GM18907 (cell line): ENCODE results near the gene HIC1.
"Not testable (repeated sequence)": the region's sequence is repeated elsewhere in the genome, so short reads cannot be mapped to it uniquely, and the experiment has no call there.

Experiments used
- ATAC-seq: cut with Tn5 transposase; IDR thresholded peaks from one replicate; pipeline ENCODE4 v1.9.1; 2021; ENCODE audit warnings: mild to moderate bottlenecking, moderate library complexity; ENCODE audit not compliant: unreplicated experiment

HIC1 gene

GRCh38 chr17:2054512-2055291, at the start of gene HIC1:
TSS of gene HIC1 (plus strand) at chr17:2055103. CDS start at chr17:2056691, 1,588 bp downstream.
- peak; percentile 42 for ATAC-seq

GRCh38 chr17:2008332-2009126, 46.4 kb upstream of the HIC1 start:
- no peak for ATAC-seq

- no peak for ATAC-seq
Observed at GRCh38 chr17:2009737-2010136, 45.2 kb upstream of the HIC1 start.

DNA sequence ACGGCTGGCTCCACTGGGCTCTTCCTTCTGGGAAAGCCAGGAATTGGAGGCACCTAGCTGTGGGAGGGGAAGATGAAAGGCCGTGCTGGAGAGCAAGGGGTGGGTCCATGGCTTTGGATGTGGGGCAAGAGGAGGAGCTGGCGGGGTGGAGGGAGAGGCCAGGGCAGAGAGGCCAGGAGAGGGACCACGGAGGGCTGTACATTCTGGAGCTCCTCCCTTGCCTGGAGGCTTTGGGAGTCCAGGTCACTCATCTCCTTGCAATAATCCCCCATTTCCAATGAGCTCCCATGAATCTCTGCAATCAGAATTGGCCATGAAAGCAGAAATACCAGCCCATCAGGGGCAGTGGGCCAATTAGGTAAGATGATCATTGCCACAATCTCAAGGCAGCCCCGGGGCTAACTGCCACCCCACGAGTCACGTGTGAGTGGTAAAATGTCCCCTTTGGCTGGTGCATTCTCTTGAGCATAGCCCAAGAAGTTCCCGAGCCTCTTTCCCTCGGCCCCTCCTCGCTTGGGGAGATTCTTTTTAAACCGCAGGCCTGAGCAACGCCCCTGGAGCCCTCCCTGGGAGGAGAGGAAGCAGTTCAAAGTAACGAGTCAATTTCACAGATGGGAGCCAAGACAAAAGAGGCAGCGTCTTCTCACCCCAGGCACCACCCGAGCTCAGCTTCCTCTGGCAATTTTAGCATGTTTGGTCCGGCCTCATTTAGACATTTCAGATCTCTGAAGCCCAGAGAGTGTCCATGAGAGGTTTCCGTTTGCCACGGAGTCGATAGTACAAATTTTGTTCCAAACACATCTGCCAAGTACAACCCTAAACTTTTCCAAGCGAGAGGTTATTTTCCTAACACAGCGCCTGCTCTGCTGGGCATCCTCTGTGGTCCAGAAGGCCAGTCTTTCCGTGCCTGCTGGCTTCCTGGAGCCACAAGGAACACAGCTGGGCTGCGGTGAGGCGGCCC, 43.2 kb upstream of the HIC1 start:
- ATAC-seq: no peak

DNA sequence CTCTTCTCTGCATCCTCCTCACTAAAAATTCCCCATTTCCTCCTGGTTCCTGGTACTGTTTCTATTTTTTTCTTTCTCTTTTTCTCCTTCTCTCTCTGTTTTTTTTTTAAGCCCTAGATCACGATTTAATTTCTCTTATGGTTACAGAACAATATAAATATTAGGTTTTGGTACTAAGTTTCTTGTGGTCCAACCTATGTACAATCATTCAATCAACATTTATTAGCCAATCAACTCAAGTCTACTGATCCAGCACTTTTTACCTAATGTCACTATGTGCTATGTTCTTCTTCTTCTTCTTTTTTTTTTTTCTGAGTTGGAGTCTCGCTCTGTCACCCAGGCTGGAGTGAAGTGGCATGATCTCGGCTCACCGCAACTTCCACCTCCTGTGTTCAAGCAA, 42.4 kb upstream of the HIC1 start:
- ATAC-seq: no peak

DNA sequence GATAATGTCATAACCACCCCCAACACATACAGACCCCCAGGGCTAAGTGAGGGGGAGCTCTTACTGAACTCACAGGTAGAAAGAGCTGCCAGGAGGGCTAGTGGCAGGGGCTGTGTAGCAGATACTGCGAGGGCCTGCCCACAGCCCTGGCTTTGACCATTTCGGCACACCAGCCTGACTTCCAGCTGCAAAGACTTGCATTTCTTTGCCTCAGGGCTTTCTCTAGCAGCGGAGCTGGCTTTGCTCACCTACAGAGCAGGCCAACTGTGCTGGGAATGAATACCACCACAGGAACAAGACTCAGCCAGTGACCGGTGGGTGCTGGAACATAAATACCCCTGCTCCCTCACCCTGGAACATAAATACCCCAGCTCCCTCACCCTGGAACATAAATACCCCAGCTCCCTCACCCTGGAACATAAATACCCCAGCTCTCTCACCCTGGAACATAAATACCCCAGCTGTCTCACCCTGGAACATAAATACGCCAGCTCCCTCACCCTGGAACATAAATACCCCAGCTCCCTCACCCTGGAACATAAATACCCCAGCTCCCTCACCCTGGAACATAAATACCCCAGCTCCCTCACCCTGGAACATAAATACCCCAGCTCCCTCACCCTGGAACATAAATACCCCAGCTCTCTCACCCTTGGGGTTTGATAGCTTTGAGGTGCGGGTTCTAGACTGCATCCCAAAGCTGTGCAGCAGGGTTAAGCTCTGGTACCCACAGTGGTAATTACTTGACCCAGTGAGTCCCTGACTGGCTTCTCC, 41.5 kb upstream of the HIC1 start:
- ATAC-seq: not testable (repeated sequence)

DNA sequence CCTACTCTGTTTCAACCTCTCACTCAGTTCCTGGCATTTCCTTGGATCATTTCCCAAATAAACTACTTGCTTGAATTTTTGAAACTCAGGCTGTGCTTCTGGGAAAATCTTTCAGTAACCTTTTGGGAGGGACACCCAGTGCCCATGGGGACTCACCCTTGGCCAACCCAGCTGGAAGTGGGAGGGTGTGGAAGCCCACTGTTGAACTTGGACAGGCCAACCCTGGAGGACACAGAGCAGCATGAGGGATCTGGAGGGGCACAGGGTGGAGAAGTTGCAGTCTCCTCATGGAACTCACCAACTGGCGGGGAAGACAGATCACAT, 40.9 kb upstream of the HIC1 start:
- no peak for ATAC-seq

DNA sequence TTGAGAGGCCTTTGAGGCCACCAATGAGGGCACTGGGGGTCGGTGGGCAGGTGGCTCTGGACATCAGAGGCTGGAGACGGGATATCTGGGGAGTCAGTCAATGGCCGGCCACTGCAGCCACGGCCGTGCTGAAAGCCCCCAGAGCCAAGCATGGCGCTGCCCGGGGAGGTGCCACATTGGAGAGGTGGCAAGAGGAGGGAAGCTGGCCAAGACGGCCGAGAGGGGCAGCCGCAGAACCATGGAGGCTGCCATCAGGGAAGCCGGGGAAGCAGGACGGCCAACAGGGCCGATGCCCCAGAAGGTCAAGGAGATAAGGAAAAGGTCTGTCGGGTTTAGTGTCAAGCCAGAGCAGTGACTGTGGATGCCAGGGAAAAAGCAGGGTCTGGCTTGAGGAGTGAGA, 39.6 kb upstream of the HIC1 start:
- ATAC-seq: no peak

DNA sequence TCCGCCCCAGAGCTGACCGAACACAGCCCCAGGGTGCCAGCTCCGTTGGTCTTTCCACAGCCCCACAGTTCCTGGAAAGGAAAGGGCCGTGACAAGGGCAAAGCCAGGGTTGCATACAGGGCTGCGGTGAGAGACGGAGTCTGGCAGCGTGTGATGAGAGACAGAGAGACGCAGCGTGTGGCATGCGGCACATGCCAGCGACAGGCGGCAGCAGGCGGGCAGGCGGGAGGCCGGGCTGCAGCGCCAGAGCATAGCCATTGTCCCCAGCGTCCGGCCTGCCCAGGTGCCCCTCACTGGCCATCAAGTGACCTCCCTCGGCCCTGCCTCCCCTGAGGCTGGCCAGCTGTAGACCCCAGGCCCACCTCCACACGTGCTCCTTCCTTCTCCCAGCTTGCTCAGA, 38.4 kb upstream of the HIC1 start:
- ATAC-seq: no peak

GRCh38 chr17:2017274-2017941, 37.5 kb upstream of the HIC1 start:
- ATAC-seq: no peak

GRCh38 chr17:2018716-2019510, 36.0 kb upstream of the HIC1 start:
- ATAC-seq: no peak

DNA sequence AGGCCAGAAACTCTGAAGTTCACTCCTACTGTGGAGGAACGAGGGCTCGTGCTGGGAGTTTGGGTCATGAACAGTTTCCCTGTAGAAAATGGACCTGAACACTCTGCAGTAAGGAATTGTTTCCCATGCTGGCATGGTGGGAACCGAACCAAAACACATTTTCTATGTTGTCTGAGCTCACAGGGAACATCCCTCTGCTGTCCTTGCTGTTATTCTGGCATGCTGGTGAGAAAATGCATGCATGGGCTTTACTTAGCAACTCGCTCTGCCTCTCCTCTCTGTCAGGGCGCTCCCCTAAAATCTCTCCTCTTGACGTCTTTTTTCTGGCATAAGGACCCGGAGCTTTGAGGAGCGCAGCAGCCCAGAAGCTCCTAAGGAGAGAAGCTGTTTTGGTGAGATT, 35.2 kb upstream of the HIC1 start:
- ATAC-seq: no peak

DNA sequence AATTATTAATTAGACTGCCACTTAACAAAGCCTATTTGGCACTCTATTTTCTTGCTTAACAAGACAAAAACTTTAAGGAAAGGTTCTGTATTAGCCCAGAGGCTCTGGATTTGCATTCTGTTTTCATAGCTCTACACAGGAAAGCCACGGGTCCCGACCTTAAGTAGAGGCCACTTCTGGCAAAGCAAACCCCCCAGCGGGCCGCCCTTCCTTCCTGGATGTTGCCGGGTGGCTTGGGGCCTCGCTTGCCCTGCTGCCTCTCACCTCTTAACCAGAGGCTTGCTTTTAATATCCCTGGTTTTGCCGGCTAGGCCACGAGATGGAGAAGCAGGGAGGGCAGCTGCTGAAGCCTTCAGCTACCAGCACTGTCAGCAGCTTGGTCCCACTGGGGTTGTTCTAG, 34.2 kb upstream of the HIC1 start:
- ATAC-seq: no peak

- ATAC-seq: no peak
Observed at GRCh38 chr17:2022647-2023240, 32.2 kb upstream of the HIC1 start.

- no peak for ATAC-seq
Observed at GRCh38 chr17:2023256-2023655, 31.6 kb upstream of the HIC1 start.

- ATAC-seq: no peak
Observed at GRCh38 chr17:2023692-2024571, 31.0 kb upstream of the HIC1 start.

- no peak for ATAC-seq
Observed at GRCh38 chr17:2024572-2025219, 30.2 kb upstream of the HIC1 start.
